Osteocyte (in vitro differentiated cells): ENCODE measurements around the gene SERPINA1. TPM values are rescaled to one million over a fixed set of nuclear protein-coding genes. Genes with fewer than 3 reads are reported as not detected.

Experiments used
- DNase-seq: peaks from one replicate; pipeline ENCODE4 v3.0.0; 2021; ENCODE audit warnings: mixed read lengths; ENCODE audit not compliant: unreplicated experiment; ENCODE audit errors: extremely low spot score
- H3K27ac Mint-ChIP-seq: one replicate; pipeline ENCODE4 v1.8.0; 2021; ENCODE audit warnings: mild to moderate bottlenecking, mixed read lengths; ENCODE audit not compliant: unreplicated experiment
- H3K27me3 Mint-ChIP-seq: one replicate; pipeline ENCODE4 v1.8.0; 2021; ENCODE audit warnings: mixed read lengths; ENCODE audit not compliant: unreplicated experiment
- H3K36me3 Mint-ChIP-seq: one replicate; pipeline ENCODE4 v1.8.0; 2021; ENCODE audit warnings: mixed read lengths; ENCODE audit not compliant: unreplicated experiment
- H3K4me1 Mint-ChIP-seq: one replicate; pipeline ENCODE4 v1.8.0; 2021; ENCODE audit warnings: mixed read lengths; ENCODE audit not compliant: unreplicated experiment
- H3K4me3 Mint-ChIP-seq: one replicate; pipeline ENCODE4 v1.8.0; 2021; ENCODE audit warnings: mild to moderate bottlenecking, moderate library complexity, mixed read lengths; ENCODE audit not compliant: unreplicated experiment
- H3K9me3 Mint-ChIP-seq: one replicate; pipeline ENCODE4 v1.8.0; 2021; ENCODE audit warnings: mixed read lengths; ENCODE audit not compliant: unreplicated experiment
- total RNA-seq: library from RNA; stranded (reverse); gene quantifications from 2 replicates; pipeline ENCODE4 v1.2.1, GENCODE V29; 2021
- TF ChIP-seq, protein P1 (sequence below): fragments of 200-600 bp; sonication (generic); IDR thresholded peaks from 2 replicates; pipeline ENCODE4 v1.5.0; 2021; ENCODE audit warnings: antibody characterized with exemption, mild to moderate bottlenecking, moderate library complexity

The SERPINA1 gene
- total RNA-seq, 1 donor from 2014 or later: not detected

DNA sequence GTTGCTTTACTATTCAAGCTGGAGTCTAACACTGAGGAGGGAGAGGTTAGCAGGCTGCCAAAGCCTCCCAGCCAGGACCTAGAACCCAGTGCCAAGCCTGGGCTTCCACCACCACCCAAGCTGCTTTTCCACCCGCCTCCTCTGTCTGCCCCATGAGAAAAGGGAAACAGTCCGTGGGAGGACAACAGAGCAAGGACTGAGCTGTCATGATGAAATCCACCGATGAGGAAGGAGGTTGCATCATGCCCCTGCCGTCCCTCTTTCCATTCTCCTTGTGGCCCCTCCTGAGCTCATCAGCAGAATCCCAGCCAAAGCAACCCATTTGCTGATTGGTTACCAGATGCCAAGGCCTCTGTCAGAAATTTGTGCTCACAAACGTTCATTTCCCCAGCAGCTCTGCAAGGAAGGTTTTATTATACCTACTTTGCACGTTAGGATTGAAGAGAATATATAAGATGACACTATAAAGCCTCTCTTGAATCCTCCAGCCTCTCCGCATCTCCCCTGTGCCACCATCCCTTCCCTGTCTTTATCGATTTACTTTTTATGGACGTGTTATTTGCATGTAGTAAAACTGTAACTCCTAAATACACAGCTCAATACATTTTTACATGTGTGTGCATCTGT is 6.3 kb upstream of the SERPINA1 start:
- TF ChIP-seq, protein P1, sequence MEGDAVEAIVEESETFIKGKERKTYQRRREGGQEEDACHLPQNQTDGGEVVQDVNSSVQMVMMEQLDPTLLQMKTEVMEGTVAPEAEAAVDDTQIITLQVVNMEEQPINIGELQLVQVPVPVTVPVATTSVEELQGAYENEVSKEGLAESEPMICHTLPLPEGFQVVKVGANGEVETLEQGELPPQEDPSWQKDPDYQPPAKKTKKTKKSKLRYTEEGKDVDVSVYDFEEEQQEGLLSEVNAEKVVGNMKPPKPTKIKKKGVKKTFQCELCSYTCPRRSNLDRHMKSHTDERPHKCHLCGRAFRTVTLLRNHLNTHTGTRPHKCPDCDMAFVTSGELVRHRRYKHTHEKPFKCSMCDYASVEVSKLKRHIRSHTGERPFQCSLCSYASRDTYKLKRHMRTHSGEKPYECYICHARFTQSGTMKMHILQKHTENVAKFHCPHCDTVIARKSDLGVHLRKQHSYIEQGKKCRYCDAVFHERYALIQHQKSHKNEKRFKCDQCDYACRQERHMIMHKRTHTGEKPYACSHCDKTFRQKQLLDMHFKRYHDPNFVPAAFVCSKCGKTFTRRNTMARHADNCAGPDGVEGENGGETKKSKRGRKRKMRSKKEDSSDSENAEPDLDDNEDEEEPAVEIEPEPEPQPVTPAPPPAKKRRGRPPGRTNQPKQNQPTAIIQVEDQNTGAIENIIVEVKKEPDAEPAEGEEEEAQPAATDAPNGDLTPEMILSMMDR: no peak
- no peak overlapping the region for H3K27ac Mint-ChIP-seq
- no peaks in the 10 kb centered on the region for H3K9me3 Mint-ChIP-seq
- H3K4me3 Mint-ChIP-seq: no peak overlapping the region
- no peaks in the 10 kb centered on the region for H3K4me1 Mint-ChIP-seq
- DNase-seq: no peak
- H3K36me3 Mint-ChIP-seq: no peaks in the 10 kb centered on the region
- peaks cover 19% of the 10 kb centered on the region for H3K27me3 Mint-ChIP-seq

DNA sequence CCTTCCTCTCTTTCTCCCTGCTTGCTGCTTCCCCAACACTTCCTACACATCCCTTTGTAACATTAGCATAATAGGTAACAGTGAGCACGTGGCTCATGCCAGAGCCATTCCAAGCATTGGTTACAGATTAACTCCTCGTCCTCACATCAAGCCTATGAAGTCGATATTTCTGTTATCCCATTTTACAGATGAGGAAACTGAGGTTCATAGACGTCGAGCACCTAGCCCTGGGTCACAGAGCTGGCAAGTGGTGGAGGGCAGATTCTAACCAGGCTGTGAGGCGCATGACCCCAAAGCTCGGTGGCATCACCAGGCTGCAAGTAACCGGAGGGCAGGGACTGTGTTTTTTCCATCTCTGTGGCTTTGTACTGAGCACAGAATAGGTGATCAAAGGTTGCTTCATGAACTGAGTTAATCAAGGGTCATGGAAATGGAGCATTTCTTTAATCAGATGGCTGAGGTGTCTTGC is 5.7 kb upstream of the SERPINA1 start:
- H3K9me3 Mint-ChIP-seq: no peaks in the 10 kb centered on the region
- no peaks in the 10 kb centered on the region for H3K36me3 Mint-ChIP-seq
- TF ChIP-seq, protein P1: no peak
- no peaks in the 10 kb centered on the region for H3K4me1 Mint-ChIP-seq
- no peak overlapping the region for H3K4me3 Mint-ChIP-seq
- H3K27ac Mint-ChIP-seq: no peak overlapping the region
- DNase-seq: no peak
- peaks cover 17% of the 10 kb centered on the region for H3K27me3 Mint-ChIP-seq

DNA sequence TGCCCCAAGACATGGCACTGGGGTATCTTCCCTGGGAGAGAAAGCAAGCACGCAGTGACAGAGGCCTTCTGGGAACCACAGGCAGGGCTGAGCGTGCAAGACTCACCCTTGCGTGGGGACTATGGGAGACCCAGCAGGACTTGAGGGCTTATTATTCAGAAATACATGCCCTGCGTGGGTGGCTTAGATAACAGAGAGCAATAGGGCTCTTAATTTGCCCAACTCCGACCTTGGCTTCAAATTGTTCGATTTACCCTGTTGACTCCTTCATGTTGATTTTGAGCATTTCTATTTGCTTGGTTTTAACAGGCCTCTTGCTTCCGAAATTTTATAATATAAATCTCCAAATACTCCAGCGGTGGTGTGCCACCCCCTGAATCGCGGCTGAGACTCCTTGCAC is 5.1 kb upstream of the SERPINA1 start:
- Mint-ChIP-seq H3K9me3 (no peaks in the 10 kb centered on the region), H3K36me3 (no peaks in the 10 kb centered on the region), H3K27ac (no peak overlapping the region), H3K4me3 (no peak overlapping the region), H3K4me1 (no peaks in the 10 kb centered on the region), H3K27me3 (peaks cover 13% of the 10 kb centered on the region)
- no peak for DNase-seq
- TF ChIP-seq, protein P1: no peak

DNA sequence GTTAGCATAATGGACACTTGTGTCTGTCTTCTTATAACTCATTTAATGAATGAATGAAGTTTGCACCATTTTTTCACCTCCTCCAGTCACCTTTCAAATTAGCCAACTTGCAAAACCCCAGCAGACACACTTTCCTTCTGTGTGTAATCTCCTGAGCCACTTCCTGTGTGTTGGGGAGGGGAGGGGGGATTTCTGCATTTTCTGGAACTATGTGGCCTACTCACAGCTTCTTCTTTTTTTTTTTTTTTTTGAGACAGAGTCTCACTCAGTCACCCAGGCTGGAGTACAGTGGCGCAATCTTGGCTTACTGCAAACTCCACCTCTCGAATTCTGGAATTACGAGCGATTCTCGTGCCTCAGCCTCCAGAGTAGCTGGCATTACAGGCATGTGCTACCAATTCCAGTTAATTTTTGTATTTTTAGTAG is 4.1 kb upstream of the SERPINA1 start:
- Mint-ChIP-seq H3K27ac (no peak overlapping the region), H3K4me3 (no peak overlapping the region), H3K36me3 (no peaks in the 10 kb centered on the region), H3K4me1 (no peaks in the 10 kb centered on the region), H3K9me3 (no peaks in the 10 kb centered on the region), H3K27me3 (peaks cover 4% of the 10 kb centered on the region)
- TF ChIP-seq, protein P1: no peak
- no peak for DNase-seq

DNA sequence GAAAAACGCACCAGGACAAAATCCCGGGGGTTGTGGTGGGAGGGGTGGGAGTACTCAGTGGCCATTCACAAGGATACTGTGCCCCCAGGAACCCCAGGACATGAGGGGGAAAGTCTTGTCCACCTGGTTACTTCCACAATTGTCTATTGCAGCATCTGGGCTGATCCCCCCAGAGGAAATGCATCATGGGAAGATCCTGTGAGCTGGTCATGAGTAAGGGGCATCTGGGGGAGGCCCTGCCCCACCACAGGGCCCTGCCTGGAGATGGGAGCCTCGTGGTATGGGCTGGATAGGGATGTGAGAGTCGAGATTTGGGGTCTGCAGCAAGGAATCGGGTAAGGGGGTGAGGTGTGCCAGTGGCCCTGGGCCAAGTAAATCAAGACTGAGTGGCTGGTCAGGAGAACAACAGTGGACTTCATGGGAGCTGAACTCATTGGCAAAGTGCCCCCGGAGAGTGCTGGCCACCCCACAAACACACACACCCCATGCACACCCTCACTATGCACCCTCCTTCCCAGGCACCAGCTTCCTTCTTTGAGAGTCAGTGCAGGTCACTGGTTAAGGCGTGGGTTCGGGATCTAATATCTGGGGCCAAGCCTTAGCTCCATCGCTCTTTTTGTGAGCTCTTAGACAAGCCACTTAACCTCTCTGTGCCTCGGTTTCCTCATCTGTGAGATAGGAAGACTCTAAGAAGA is 3.0 kb upstream of the SERPINA1 start:
- Mint-ChIP-seq H3K4me1 (no peaks in the 10 kb centered on the region), H3K27ac (no peak overlapping the region), H3K27me3 (no peaks in the 10 kb centered on the region), H3K4me3 (no peak overlapping the region), H3K36me3 (no peaks in the 10 kb centered on the region), H3K9me3 (no peaks in the 10 kb centered on the region)
- no peak for DNase-seq
- TF ChIP-seq, protein P1: no peak
